Suprapubic skin (tissue), 4 donors: ENCODE results near the gene FRMD8. TPM values are rescaled to one million over a fixed set of nuclear protein-coding genes. Genes with fewer than 3 reads are reported as not detected.

Source experiments
- DNase-seq, 2 donors: peaks; one replicate each; pipeline ENCODE4 v3.0.0-alpha.2; 2019; ENCODE audit warnings: low spot score in 2 of 2
- H3K27ac ChIP-seq: fragments of 200-600 bp; sonication (generic); one replicate; pipeline ENCODE4 v1.5.1; 2019
- H3K27me3 ChIP-seq: fragments of 200-600 bp; sonication (generic); one replicate; pipeline ENCODE4 v1.5.1; 2019
- H3K36me3 ChIP-seq: fragments of 200-600 bp; sonication (generic); one replicate; pipeline ENCODE4 v1.5.1; 2019
- H3K4me1 ChIP-seq: fragments of 200-600 bp; sonication (generic); one replicate; pipeline ENCODE4 v1.5.1; 2019
- H3K4me3 ChIP-seq: fragments of 200-600 bp; sonication (generic); one replicate; pipeline ENCODE4 v1.5.1; 2019; ENCODE audit warnings: mild to moderate bottlenecking
- H3K9me3 ChIP-seq: fragments of 200-600 bp; sonication (generic); one replicate; pipeline ENCODE4 v1.5.1; 2019
- EP300 ChIP-seq: sonication (generic); formaldehyde crosslinking; IDR thresholded peaks from one replicate; pipeline ENCODE4 v1.6.1; 2017; ENCODE audit warnings: antibody characterized with exemption
- POLR2A ChIP-seq, 2 donors: fragments of 450-650 bp; IDR thresholded peaks; one replicate each; pipeline ENCODE4 v1.6.1; 2017; ENCODE audit warnings: antibody characterized with exemption in 2 of 2, mild to moderate bottlenecking in 2 of 2, moderate library complexity in 2 of 2
- POLR2AphosphoS5 ChIP-seq, 3 donors: sonication (generic); formaldehyde crosslinking; IDR thresholded peaks; one replicate each; pipeline ENCODE4 v1.6.1; 2017; ENCODE audit warnings: antibody characterized with exemption in 3 of 3
- WGBS: methylation state at CpG from one replicate; pipeline ENCODE4 v1.1.5; 2018; 5-methylcytosine and 5-hydroxymethylcytosine counted together
- total RNA-seq, 4 donors: library from RNA; depleted of rRNA; stranded (reverse); fragments of >200 nt; gene quantifications; one replicate each; pipeline ENCODE4 v1.1.0, GENCODE V29; 2016
- TF ChIP-seq, protein P1 (sequence below), 2 donors: fragments of 200-600 bp in 1 of 2; fragments of 450-650 bp in 1 of 2; sonication (generic) in 1 of 2; IDR thresholded peaks; one replicate each; pipeline ENCODE4 v1.5.1; 2016 to 2019; ENCODE audit warnings: antibody characterized with exemption in 2 of 2, mild to moderate bottlenecking in 1 of 2, moderate library complexity in 1 of 2

FRMD8 gene
- total RNA-seq, 4 donors from 2014 or later: 56.2 to 107 (median 81.5) TPM

DNA sequence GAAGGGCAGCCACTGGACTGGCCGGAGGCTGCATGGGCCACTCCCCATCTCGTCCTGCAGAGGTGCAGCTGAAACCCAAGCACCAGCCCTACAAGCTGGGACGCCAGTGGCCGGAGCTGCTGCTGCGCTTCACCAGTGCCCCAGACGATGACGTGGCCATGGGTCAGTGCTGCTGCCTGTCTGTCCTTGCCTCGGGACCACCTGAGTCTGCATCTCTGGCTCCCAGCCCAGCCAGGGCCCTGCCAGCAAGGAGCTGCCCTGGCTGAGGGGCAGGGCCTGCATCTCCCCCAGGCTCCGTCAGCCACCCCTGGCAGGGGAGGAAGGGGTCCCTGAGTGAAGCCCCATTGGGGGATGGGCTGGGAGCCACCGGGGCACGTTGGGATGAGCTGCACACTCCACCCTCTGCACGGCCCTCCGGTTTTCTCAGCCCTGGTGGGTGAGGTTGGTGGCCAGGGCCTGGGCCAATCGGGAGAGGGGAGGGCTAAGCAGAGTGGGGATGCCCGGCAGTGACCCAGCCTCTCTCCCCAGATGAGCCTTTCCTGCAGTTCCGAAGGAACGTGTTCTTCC is 7.2 kb downstream of the FRMD8 start:
- no peak overlapping the region for H3K27ac ChIP-seq
- 91% methylated on average over 4 of the region's 17 CpGs for WGBS
- H3K4me1 ChIP-seq: peaks cover 43% of the 10 kb centered on the region
- H3K36me3 ChIP-seq: peaks cover 66% of the 10 kb centered on the region
- H3K4me3 ChIP-seq: no peak overlapping the region
- no peak for DNase-seq
- H3K9me3 ChIP-seq: no peaks in the 10 kb centered on the region
- TF ChIP-seq POLR2AphosphoS5 (IDR thresholded peaks at IDR 0.05): no peak
- H3K27me3 ChIP-seq: no peaks in the 10 kb centered on the region

- Histone ChIP-seq H3K27ac (no peak overlapping the region), H3K4me1 (peaks cover 38% of the 10 kb centered on the region), H3K36me3 (peaks cover 72% of the 10 kb centered on the region), H3K9me3 (no peaks in the 10 kb centered on the region), H3K4me3 (no peak overlapping the region), H3K27me3 (no peaks in the 10 kb centered on the region)
- TF ChIP-seq POLR2AphosphoS5 (IDR thresholded peaks at IDR 0.05) (no peak), EP300 (no peak), POLR2A (IDR thresholded peaks at IDR 0.05) (no peak)
- TF ChIP-seq, protein P1, sequence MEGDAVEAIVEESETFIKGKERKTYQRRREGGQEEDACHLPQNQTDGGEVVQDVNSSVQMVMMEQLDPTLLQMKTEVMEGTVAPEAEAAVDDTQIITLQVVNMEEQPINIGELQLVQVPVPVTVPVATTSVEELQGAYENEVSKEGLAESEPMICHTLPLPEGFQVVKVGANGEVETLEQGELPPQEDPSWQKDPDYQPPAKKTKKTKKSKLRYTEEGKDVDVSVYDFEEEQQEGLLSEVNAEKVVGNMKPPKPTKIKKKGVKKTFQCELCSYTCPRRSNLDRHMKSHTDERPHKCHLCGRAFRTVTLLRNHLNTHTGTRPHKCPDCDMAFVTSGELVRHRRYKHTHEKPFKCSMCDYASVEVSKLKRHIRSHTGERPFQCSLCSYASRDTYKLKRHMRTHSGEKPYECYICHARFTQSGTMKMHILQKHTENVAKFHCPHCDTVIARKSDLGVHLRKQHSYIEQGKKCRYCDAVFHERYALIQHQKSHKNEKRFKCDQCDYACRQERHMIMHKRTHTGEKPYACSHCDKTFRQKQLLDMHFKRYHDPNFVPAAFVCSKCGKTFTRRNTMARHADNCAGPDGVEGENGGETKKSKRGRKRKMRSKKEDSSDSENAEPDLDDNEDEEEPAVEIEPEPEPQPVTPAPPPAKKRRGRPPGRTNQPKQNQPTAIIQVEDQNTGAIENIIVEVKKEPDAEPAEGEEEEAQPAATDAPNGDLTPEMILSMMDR (IDR thresholded peaks at IDR 0.05): no peak
- no peak for DNase-seq
- 93% methylated on average over 2 of the region's 20 CpGs for WGBS
Observed at GRCh38 chr11:65394125-65394536, 7.7 kb downstream of the FRMD8 start.

DNA sequence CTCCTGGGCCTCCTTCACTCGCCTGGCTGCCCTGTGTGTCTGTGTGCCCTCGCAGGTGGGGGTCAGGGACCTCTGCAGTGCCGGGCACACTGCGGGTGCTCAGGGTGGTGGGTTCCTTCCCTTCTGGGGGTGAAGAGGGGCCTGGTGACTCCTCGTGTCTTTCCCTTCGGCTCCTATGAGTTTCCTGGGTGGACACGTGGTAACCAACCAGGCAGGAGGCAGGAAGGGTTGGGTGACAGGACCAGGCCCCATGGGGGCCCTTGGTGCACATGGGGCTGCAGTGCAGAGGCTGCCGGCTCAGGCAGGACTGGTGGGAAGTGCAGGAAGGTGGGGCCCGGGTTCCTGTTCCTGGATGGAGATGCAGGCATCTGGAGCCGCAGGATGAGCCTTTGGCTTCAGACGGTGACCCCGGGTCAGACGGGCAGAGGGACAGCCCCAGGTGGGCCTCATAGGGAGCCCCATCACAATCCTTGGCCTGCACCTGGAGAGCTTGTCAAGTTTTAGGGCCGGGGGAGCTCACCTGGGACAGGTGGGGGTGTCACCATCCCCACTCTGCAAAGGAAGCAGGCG is 9.6 kb downstream of the FRMD8 start:
- DNase-seq: no peak
- Histone ChIP-seq H3K4me1 (peaks cover 19% of the 10 kb centered on the region), H3K27me3 (no peaks in the 10 kb centered on the region), H3K36me3 (peaks cover 91% of the 10 kb centered on the region), H3K27ac (no peak overlapping the region), H3K9me3 (no peaks in the 10 kb centered on the region), H3K4me3 (no peak overlapping the region)
- TF ChIP-seq POLR2AphosphoS5 (IDR thresholded peaks at IDR 0.05) (no peak), EP300 (no peak), POLR2A (IDR thresholded peaks at IDR 0.05) (no peak)
- TF ChIP-seq, protein P1 (IDR thresholded peaks at IDR 0.05): no peak
- WGBS: 87% methylated on average over 4 of the region's 15 CpGs

GRCh38 chr11:65396769-65397745 is 10.6 kb downstream of the FRMD8 start:
- Histone ChIP-seq H3K4me3 (no peak overlapping the region), H3K27ac (no peak overlapping the region), H3K9me3 (no peaks in the 10 kb centered on the region), H3K36me3 (peaks cover 98% of the 10 kb centered on the region), H3K27me3 (no peaks in the 10 kb centered on the region), H3K4me1 (peaks cover 9% of the 10 kb centered on the region)
- no peak for DNase-seq
- TF ChIP-seq POLR2A (IDR thresholded peaks at IDR 0.05): no peak
- TF ChIP-seq EP300: no peak
- TF ChIP-seq, protein P1 (IDR thresholded peaks at IDR 0.05): no peak
- 91% methylated on average over 18 of the region's 38 CpGs for WGBS

DNA sequence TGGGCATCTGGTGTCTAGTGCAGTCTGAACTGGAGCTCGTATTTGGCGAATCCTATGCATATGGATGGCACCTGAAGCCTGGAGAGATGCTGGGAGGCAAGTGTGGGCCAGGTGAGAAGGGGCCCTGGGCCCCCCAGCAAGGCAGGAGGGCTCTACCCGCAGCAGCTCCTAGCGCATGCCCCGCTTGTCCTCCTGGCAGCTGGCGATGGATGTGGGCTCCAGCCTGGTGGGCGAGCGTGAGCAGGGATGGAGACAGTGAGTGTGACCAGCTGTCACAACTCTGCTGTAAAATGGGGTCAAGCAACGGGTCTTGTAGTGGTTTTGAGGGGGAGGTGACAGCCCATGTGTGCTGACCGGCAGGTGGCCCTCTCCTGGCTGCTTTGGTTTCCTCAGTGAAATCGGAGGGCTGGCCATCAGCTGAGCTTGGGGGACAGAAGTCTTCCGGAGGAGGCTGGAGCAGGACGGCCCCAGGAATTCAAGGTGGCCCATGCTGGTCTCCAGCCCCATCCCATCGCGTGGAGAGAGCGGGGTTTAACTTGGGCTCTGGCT is 12.0 kb downstream of the FRMD8 start:
- Histone ChIP-seq H3K36me3 (peaks cover 95% of the 10 kb centered on the region), H3K27ac (no peak overlapping the region), H3K4me3 (no peak overlapping the region), H3K27me3 (no peaks in the 10 kb centered on the region), H3K4me1 (no peaks in the 10 kb centered on the region), H3K9me3 (no peaks in the 10 kb centered on the region)
- no peak for DNase-seq
- no peak for TF ChIP-seq POLR2A (IDR thresholded peaks at IDR 0.05)
- no peak for TF ChIP-seq EP300
- TF ChIP-seq POLR2AphosphoS5 (IDR thresholded peaks at IDR 0.05): no peak
- TF ChIP-seq, protein P1 (IDR thresholded peaks at IDR 0.05): no peak
- 89% methylated on average over 8 of the region's 16 CpGs for WGBS
